GM18499 (cell line): ENCODE results near the gene CFAP107.
"Not testable (repeated sequence)": the region's sequence is repeated elsewhere in the genome, so short reads cannot be mapped to it uniquely, and the experiment has no call there.

Source experiments
- ATAC-seq: cut with Tn5 transposase; IDR thresholded peaks from one replicate; pipeline ENCODE4 v1.9.1; 2021; ENCODE audit warnings: moderate number of reproducible peaks; ENCODE audit not compliant: insufficient read depth, unreplicated experiment

The CFAP107 gene

GRCh38 chr1:12775443-12775842, 29.4 kb downstream of the CFAP107 start:
- ATAC-seq: no peak

- ATAC-seq: no peak
Observed at GRCh38 chr1:12776801-12777557, 31.0 kb downstream of the CFAP107 start.

GRCh38 chr1:12778061-12778460, 32.1 kb downstream of the CFAP107 start:
- no peak for ATAC-seq

- ATAC-seq: no peak
Observed at GRCh38 chr1:12778907-12779306, 32.9 kb downstream of the CFAP107 start.

GRCh38 chr1:12781488-12781887, 35.5 kb downstream of the CFAP107 start:
- ATAC-seq: not testable (repeated sequence)

- ATAC-seq: not testable (repeated sequence)
Observed at GRCh38 chr1:12783783-12784182, 37.8 kb downstream of the CFAP107 start.

- not testable (repeated sequence) for ATAC-seq
Observed at GRCh38 chr1:12784729-12785128, 38.7 kb downstream of the CFAP107 start.

GRCh38 chr1:12791097-12791496, 45.1 kb downstream of the CFAP107 start, which contains the start of gene PRAMEF1:
TSS of gene PRAMEF1 (plus strand) at chr1:12791397. CDS start at chr1:12793228, 1,831 bp downstream.
- ATAC-seq: not testable (repeated sequence)

- no peak for ATAC-seq
Observed at GRCh38 chr1:12798911-12799310, 52.9 kb downstream of the CFAP107 start.

- ATAC-seq: no peak
Observed at GRCh38 chr1:12799730-12800129, 53.7 kb downstream of the CFAP107 start.

GRCh38 chr1:12809933-12810332, 63.9 kb downstream of the CFAP107 start:
- ATAC-seq: no peak

- no peak for ATAC-seq
Observed at GRCh38 chr1:12810691-12811408, 64.8 kb downstream of the CFAP107 start.

GRCh38 chr1:12811409-12811784, 65.4 kb downstream of the CFAP107 start:
- no peak for ATAC-seq
